KMS-11 (cell line): ENCODE measurements around the gene ARHGEF38.

Experiments used
- H2AFZ ChIP-seq: fragments of 200-600 bp; sonication (generic); 2 replicates; pipeline ENCODE4 v1.6.1; 2016; ENCODE audit warnings: antibody characterized with exemption, mixed run types, low read depth
- H3K27ac ChIP-seq: fragments of 200-600 bp; sonication (generic); 2 replicates; pipeline ENCODE4 v1.6.1; 2016; ENCODE audit warnings: mild to moderate bottlenecking, mixed run types
- H3K27me3 ChIP-seq: fragments of 200-600 bp; sonication (generic); 2 replicates; pipeline ENCODE4 v1.6.1; 2017; ENCODE audit warnings: mild to moderate bottlenecking, low read depth, mixed run types, moderate library complexity; ENCODE audit not compliant: insufficient read depth
- H3K36me3 ChIP-seq: fragments of 200-600 bp; sonication (generic); 2 replicates; pipeline ENCODE4 v1.6.1; 2017; ENCODE audit warnings: mild to moderate bottlenecking, mixed run types; ENCODE audit not compliant: insufficient read depth
- H3K4me1 ChIP-seq: fragments of 200-600 bp; sonication (generic); 2 replicates; pipeline ENCODE4 v1.6.1; 2016; ENCODE audit warnings: mild to moderate bottlenecking, low read depth, mixed run types; ENCODE audit not compliant: poor library complexity, severe bottlenecking
- H3K4me2 ChIP-seq: fragments of 200-600 bp; sonication (generic); 2 replicates; pipeline ENCODE4 v1.7.0; 2016; ENCODE audit warnings: mild to moderate bottlenecking, mixed run types
- H3K4me3 ChIP-seq: fragments of 200-600 bp; sonication (generic); IDR thresholded peaks from 2 replicates; pipeline ENCODE4 v1.6.1; 2017; ENCODE audit warnings: low read depth, low read length, mixed read lengths; ENCODE audit not compliant: insufficient read depth
- H3K79me2 ChIP-seq: fragments of 200-600 bp; sonication (generic); 2 replicates; pipeline ENCODE4 v1.6.1; 2016; ENCODE audit warnings: low read depth, mixed run types; ENCODE audit not compliant: insufficient read depth
- H3K9ac ChIP-seq: fragments of 200-600 bp; sonication (generic); 2 replicates; pipeline ENCODE4 v1.6.1; 2016; ENCODE audit warnings: mild to moderate bottlenecking, mixed run types
- H4K20me1 ChIP-seq: fragments of 200-600 bp; sonication (generic); 2 replicates; pipeline ENCODE4 v1.6.1; 2016; ENCODE audit warnings: mild to moderate bottlenecking, mixed run types; ENCODE audit not compliant: insufficient read depth
- CTCF ChIP-seq: fragments of 200-600 bp; sonication (generic); conservative IDR thresholded peaks from 2 replicates; pipeline ENCODE4 v1.6.1; 2017; ENCODE audit warnings: low read depth, mild to moderate bottlenecking, antibody characterized with exemption, low read length, moderate library complexity, mixed read lengths

The ARHGEF38 gene

GRCh38 chr4:105551965-105552746 lies at the start of gene ARHGEF38:
ARHGEF38 (plus strand) TSS chr4:105552620; CDS start chr4:105552766, 146 bp downstream.
- Histone ChIP-seq H3K79me2 (no peaks in the 10 kb centered on the region), H3K27ac (no peak within 1 kb of the TSS), H3K36me3 (no peaks in the 10 kb centered on the region), H3K9ac (no peak within 1 kb of the TSS), H3K4me1 (no peaks in the 10 kb centered on the region), H3K4me2 (no peak within 1 kb of the TSS), H4K20me1 (no peaks in the 10 kb centered on the region), H2AFZ (no peak within 1 kb of the TSS), H3K4me3 (no peak within 1 kb of the TSS), H3K27me3 (no peaks in the 10 kb centered on the region)
- no peak for TF ChIP-seq CTCF

- no peaks in the 10 kb centered on the region for H3K4me1 ChIP-seq
- no peak overlapping the region for H3K4me2 ChIP-seq
- TF ChIP-seq CTCF = no peak
- H3K27ac ChIP-seq = no peak overlapping the region
- no peaks in the 10 kb centered on the region for H4K20me1 ChIP-seq
- no peak overlapping the region for H2AFZ ChIP-seq
- H3K27me3 ChIP-seq = no peaks in the 10 kb centered on the region
- H3K36me3 ChIP-seq = no peaks in the 10 kb centered on the region
- no peaks in the 10 kb centered on the region for H3K79me2 ChIP-seq
- no peak overlapping the region for H3K4me3 ChIP-seq
- H3K9ac ChIP-seq = no peak overlapping the region
These were observed 48.9 kb upstream of the ARHGEF38 start for GRCh38 chr4:105503484-105503883.

GRCh38 chr4:105504744-105505143 lies 47.7 kb upstream of the ARHGEF38 start:
- H3K27ac ChIP-seq = no peak overlapping the region
- no peaks in the 10 kb centered on the region for H3K27me3 ChIP-seq
- no peak overlapping the region for H3K9ac ChIP-seq
- no peak for TF ChIP-seq CTCF
- H3K4me1 ChIP-seq = no peaks in the 10 kb centered on the region
- H3K4me3 ChIP-seq = no peak overlapping the region
- H3K4me2 ChIP-seq = no peak overlapping the region
- no peak overlapping the region for H2AFZ ChIP-seq
- no peaks in the 10 kb centered on the region for H3K36me3 ChIP-seq
- no peaks in the 10 kb centered on the region for H4K20me1 ChIP-seq
- no peaks in the 10 kb centered on the region for H3K79me2 ChIP-seq

- H4K20me1 ChIP-seq = no peaks in the 10 kb centered on the region
- no peak overlapping the region for H3K4me2 ChIP-seq
- no peak overlapping the region for H3K9ac ChIP-seq
- no peak overlapping the region for H3K4me3 ChIP-seq
- H3K27me3 ChIP-seq = no peaks in the 10 kb centered on the region
- no peak overlapping the region for H2AFZ ChIP-seq
- TF ChIP-seq CTCF = no peak
- no peaks in the 10 kb centered on the region for H3K79me2 ChIP-seq
- no peaks in the 10 kb centered on the region for H3K4me1 ChIP-seq
- no peaks in the 10 kb centered on the region for H3K36me3 ChIP-seq
- no peak overlapping the region for H3K27ac ChIP-seq
These were observed 43.1 kb upstream of the ARHGEF38 start for GRCh38 chr4:105509291-105509690.
